MM.1S (cell line): Measurements from ENCODE around the gene BTN3A1.

Source experiments
- EZH2phosphoT487 ChIP-seq: fragments of 300-600 bp; sonication (generic); IDR thresholded peaks from 2 replicates; pipeline ENCODE4 v1.6.1; 2018; ENCODE audit warnings: antibody characterized with exemption, low read length
- TF ChIP-seq, protein P1 (sequence below): fragments of 300-600 bp; sonication (generic); IDR thresholded peaks from 2 replicates; pipeline ENCODE4 v1.5.1; 2016; ENCODE audit warnings: antibody characterized with exemption, low read length, mixed read lengths

DNA sequence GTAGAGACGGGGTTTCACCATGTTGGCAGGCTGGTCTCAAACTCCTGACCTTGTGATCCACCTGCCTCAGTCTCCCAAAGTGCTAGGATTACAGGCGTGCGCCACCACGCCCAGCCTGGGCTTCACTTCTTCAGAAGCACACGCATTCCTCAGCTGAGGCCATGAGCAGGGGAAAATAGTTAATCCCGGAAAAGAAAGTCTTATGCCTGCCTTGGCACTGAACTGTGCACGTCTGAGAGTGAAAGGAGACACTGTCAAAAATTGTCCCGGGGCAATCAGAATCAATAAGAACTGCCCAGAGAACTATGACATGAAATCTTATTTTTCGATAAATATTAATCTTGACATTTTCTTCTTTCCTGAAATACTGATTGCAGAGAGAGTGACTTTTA is 16.3 kb upstream of the BTN3A1 start:
- TF ChIP-seq, protein P1, sequence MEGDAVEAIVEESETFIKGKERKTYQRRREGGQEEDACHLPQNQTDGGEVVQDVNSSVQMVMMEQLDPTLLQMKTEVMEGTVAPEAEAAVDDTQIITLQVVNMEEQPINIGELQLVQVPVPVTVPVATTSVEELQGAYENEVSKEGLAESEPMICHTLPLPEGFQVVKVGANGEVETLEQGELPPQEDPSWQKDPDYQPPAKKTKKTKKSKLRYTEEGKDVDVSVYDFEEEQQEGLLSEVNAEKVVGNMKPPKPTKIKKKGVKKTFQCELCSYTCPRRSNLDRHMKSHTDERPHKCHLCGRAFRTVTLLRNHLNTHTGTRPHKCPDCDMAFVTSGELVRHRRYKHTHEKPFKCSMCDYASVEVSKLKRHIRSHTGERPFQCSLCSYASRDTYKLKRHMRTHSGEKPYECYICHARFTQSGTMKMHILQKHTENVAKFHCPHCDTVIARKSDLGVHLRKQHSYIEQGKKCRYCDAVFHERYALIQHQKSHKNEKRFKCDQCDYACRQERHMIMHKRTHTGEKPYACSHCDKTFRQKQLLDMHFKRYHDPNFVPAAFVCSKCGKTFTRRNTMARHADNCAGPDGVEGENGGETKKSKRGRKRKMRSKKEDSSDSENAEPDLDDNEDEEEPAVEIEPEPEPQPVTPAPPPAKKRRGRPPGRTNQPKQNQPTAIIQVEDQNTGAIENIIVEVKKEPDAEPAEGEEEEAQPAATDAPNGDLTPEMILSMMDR, result no peak
- no peak for TF ChIP-seq EZH2phosphoT487
